Ishikawa (cell line): ENCODE measurements around the gene OR5K2.

Experiments used
- CEBPB ChIP-seq: IDR thresholded peaks from 2 replicates; pipeline ENCODE4 v1.6.1; 2012
- CREB1 ChIP-seq: IDR thresholded peaks from 2 replicates; pipeline ENCODE4 v1.6.1; 2012; ENCODE audit warnings: low read depth
- EGR1 ChIP-seq: IDR thresholded peaks from 2 replicates; pipeline ENCODE4 v1.6.1; 2012
- EP300 ChIP-seq: IDR thresholded peaks from 2 replicates; pipeline ENCODE4 v1.6.1; 2012; ENCODE audit warnings: borderline replicate concordance
- FOXM1 ChIP-seq: IDR thresholded peaks from 2 replicates; pipeline ENCODE4 v1.6.1; 2012; ENCODE audit warnings: low read depth, borderline replicate concordance
- NFIC ChIP-seq: IDR thresholded peaks from 2 replicates; pipeline ENCODE4 v1.6.1; 2012
- RAD21 ChIP-seq: IDR thresholded peaks from 2 replicates; pipeline ENCODE4 v1.6.1; 2012; ENCODE audit warnings: low read depth
- TAF1 ChIP-seq: IDR thresholded peaks from 2 replicates; pipeline ENCODE4 v1.6.1; 2012; ENCODE audit warnings: low read depth, mild to moderate bottlenecking
- TCF12 ChIP-seq: IDR thresholded peaks from 2 replicates; pipeline ENCODE4 v1.6.1; 2012; ENCODE audit warnings: low read depth
- TEAD4 ChIP-seq: IDR thresholded peaks from 2 replicates; pipeline ENCODE4 v1.6.1; 2012
- YY1 ChIP-seq: IDR thresholded peaks from 2 replicates; pipeline ENCODE4 v1.6.1; 2012; ENCODE audit warnings: low read depth
- ZBTB7A ChIP-seq: IDR thresholded peaks from 2 replicates; pipeline ENCODE4 v1.6.1; 2012; ENCODE audit warnings: low read depth
- TF ChIP-seq, protein P1 (sequence below): IDR thresholded peaks from 2 replicates; pipeline ENCODE4 v1.6.1; 2012
- TF ChIP-seq, protein P2 (sequence below): IDR thresholded peaks from 2 replicates; pipeline ENCODE4 v1.6.1; 2012
- TF ChIP-seq, protein P3 (sequence below): IDR thresholded peaks from 2 replicates; pipeline ENCODE4 v1.6.1; 2012; ENCODE audit warnings: low read depth, mild to moderate bottlenecking

Gene OR5K2

DNA sequence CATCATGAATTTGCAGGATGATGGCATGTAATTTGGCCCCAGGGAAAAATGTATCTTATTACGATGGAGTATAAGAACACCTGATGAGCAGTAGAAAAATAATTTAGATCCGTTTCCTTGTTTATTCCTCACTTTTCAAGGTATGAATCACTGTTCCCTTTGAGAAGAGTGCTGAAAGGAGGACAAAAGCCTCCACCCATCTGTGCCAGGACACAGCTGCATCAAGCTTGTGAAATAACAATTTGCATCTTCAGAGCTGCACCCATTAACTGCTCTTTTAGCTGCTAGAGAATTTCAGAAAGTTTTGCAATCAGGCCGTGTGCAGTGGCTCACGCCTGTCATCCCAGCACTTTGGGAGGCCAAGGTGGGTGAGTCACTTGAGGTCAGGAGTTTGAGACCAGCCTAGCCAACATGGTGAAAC, 15.6 kb downstream of the OR5K2 start:
- TF ChIP-seq YY1 (no peak), RAD21 (no peak), CEBPB (no peak), NFIC (no peak), TCF12 (no peak)
- TF ChIP-seq, protein P1, sequence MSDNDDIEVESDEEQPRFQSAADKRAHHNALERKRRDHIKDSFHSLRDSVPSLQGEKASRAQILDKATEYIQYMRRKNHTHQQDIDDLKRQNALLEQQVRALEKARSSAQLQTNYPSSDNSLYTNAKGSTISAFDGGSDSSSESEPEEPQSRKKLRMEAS, result no peak

DNA sequence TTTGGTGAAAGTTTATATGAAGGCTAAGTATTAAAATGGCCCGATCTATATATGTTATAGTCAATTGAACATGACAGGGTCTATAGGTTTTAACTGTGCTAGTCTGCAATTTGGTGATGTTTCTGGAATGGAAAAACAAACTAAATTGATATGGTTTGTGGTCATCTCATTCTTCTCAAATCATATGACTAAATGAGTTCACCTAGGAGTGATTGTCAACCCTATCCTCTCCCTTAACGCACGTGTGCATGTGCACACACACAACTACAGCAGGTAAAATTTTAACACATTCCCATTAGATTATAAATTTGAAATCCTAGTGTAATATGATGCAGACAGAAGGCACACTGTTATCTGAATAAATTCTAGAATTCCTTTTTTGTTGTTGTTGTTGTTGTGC, 16.3 kb downstream of the OR5K2 start:
- TF ChIP-seq, protein P1, result no peak
- TF ChIP-seq, protein P2, sequence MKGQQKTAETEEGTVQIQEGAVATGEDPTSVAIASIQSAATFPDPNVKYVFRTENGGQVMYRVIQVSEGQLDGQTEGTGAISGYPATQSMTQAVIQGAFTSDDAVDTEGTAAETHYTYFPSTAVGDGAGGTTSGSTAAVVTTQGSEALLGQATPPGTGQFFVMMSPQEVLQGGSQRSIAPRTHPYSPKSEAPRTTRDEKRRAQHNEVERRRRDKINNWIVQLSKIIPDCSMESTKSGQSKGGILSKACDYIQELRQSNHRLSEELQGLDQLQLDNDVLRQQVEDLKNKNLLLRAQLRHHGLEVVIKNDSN, result no peak
- no peak for TF ChIP-seq EP300
- no peak for TF ChIP-seq ZBTB7A
- TF ChIP-seq, protein P3, sequence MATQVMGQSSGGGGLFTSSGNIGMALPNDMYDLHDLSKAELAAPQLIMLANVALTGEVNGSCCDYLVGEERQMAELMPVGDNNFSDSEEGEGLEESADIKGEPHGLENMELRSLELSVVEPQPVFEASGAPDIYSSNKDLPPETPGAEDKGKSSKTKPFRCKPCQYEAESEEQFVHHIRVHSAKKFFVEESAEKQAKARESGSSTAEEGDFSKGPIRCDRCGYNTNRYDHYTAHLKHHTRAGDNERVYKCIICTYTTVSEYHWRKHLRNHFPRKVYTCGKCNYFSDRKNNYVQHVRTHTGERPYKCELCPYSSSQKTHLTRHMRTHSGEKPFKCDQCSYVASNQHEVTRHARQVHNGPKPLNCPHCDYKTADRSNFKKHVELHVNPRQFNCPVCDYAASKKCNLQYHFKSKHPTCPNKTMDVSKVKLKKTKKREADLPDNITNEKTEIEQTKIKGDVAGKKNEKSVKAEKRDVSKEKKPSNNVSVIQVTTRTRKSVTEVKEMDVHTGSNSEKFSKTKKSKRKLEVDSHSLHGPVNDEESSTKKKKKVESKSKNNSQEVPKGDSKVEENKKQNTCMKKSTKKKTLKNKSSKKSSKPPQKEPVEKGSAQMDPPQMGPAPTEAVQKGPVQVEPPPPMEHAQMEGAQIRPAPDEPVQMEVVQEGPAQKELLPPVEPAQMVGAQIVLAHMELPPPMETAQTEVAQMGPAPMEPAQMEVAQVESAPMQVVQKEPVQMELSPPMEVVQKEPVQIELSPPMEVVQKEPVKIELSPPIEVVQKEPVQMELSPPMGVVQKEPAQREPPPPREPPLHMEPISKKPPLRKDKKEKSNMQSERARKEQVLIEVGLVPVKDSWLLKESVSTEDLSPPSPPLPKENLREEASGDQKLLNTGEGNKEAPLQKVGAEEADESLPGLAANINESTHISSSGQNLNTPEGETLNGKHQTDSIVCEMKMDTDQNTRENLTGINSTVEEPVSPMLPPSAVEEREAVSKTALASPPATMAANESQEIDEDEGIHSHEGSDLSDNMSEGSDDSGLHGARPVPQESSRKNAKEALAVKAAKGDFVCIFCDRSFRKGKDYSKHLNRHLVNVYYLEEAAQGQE, result no peak
- no peak for TF ChIP-seq CREB1
- no peak for TF ChIP-seq TEAD4
- no peak for TF ChIP-seq NFIC
- no peak for TF ChIP-seq TAF1
- TF ChIP-seq YY1, result no peak
- no peak for TF ChIP-seq CEBPB
- no peak for TF ChIP-seq EGR1
- TF ChIP-seq RAD21, result no peak
- TF ChIP-seq TCF12, result no peak
- no peak for TF ChIP-seq FOXM1

DNA sequence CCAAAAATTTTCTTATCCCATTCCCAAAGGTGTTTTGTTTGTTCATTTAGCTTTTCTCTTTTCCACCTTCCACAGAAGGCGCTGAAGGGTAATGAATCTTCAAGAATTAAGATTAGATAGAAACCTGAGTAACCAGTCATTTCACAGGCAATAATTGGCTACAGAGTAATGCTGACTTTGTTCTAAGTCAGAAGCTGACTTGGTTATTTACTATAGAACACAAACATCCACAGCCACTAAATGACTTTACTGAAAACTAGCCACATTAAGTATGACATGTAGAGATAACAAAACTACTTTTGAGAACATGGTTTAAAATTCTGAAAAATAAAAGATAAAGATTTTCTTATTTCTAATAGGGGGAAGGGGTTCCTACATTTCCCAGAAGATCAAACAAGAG, 17.5 kb downstream of the OR5K2 start:
- TF ChIP-seq CEBPB (no peak), FOXM1 (no peak), RAD21 (no peak), NFIC (no peak), TCF12 (no peak), TEAD4 (no peak), ZBTB7A (no peak), CREB1 (no peak)
- TF ChIP-seq, protein P2, result no peak
- TF ChIP-seq, protein P3, result no peak
- TF ChIP-seq, protein P1, result no peak

DNA sequence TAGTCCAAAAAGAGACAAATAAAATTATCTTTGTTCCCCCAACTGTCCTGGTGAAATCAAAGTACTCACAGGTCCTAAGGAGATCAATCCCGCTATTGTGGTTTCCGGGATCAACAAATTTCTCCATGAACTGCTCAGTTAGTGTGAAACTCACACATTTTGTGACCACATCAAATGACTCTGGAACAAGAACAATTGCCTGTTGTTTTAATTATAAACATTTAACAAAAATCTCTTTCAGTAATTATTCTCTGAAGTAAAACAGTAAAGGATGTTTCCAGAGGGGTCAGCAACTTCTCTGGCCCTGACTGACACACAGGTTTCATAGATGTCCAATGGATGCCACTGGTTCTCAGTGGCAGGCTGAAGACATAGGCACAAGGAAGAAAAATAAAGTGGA, 21.3 kb downstream of the OR5K2 start:
- TF ChIP-seq NFIC (no peak), TEAD4 (no peak), EGR1 (no peak), EP300 (no peak), FOXM1 (no peak), YY1 (no peak), TAF1 (no peak)
- TF ChIP-seq, protein P2, result no peak

DNA sequence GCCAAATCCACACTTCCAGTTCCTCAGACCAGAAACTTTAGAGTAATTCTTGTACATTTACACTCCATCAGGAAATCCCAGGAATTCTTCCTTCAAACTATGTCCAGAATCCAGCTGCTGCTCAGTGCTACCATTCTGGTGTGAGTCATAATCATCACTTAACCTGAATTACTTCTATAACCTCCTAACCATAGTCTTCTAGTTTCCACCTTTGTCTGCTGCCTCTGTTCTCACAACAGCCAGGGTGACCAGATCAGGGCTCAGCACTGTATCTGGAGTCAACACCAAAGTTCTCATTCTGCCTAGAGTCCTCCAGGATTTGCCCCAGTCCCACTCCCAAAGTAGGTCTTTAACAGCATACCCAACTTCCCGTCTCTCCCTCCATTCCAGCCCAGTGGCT, 21.9 kb downstream of the OR5K2 start:
- TF ChIP-seq CREB1 (no peak), TEAD4 (no peak), FOXM1 (no peak), EP300 (no peak), EGR1 (no peak), NFIC (no peak)
- TF ChIP-seq, protein P3, result no peak
- TF ChIP-seq, protein P1, result no peak
